ENCODE data around the gene LYPD6B.

LYPD6B gene

DNA sequence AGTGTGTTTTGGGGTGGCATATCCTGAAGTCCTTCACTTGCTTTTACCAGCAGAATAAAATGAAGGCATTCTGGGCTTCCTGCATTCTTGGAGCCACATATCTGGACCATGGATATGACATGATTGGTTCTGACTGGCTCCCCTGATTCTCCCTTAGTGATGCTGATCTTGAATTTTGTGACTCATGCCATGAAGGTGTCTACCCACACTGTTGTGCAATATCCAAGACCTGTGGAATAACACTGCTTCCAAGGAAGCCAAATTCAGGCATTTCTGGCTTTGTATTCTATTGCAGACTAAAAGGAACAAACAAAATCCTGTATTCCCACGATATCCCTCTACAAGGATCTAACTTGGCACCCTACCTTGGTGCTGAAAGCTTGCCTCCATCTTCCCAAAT is 125.8 kb downstream of the LYPD6B start:
- DNase-seq (ENCODE audit: low spot score): no peak

DNA sequence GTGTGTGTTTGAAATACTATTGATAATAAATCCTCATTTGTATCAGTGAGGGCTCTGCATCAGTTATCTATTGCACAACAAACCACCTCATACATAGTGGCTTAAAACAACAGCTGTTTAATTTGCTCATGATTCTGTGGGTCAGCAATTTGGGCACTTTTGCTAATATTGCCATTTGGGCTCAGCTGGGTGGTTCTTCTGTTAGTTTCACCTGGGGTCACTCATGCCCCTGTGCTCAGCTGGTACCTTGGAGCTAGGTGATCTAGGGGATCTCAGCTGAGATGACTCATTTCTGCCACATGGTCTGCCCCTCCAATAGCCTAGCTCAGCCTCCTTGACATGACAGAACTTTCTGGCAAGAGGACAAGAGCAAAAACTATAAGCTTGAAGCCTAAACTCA is 126.3 kb downstream of the LYPD6B start:
- no peak for DNase-seq (ENCODE audit: low spot score)

- DNase-seq (ENCODE audit: low spot score): no peak
Measured at GRCh38 chr2:149167001-149167780, 128.7 kb downstream of the LYPD6B start.

DNA sequence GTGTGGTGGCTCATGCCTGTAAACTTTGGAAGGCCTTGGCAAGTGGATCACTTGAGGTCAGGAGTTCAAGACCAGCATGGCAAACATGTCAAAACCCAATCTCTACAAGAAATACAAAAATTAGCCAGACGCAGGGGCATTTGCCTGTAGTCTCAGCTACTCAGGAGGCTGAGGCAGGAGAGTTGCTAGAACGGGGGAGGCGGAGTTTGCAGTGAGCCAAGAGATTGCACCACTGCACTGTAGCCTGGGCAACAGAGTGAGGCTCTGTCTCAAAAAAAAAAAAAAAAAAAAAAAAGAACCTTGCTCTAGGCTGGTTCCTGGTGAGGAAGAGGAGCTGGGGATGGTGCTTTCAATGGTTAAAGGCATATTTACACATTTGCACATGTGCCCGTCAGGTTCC is 129.4 kb downstream of the LYPD6B start:
- no peak for DNase-seq (ENCODE audit: low spot score)

GRCh38 chr2:149169656-149170055 is 131.2 kb downstream of the LYPD6B start:
- DNase-seq (ENCODE audit: low spot score): no peak

DNA sequence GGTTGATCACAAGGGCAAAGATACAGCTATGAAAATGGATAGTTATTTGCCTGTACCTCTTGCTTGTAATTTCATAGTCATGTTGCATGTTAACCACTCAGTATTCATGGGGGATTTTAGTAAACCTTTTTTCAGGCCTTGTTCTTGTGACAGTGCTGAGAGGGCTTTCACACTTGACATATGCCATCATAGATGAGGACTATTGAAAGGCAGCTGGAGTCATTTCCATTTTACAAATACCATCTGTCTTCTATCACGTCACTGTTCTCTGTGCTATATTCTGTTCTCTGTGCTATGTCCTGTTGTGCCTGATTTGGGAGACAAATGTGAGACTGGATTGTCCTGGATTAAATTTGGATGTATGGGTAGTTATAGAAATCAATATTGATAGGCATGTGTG is 131.7 kb downstream of the LYPD6B start:
- DNase-seq (ENCODE audit: low spot score): no peak

- no peak for DNase-seq (ENCODE audit: low spot score)
Measured at GRCh38 chr2:149170911-149171310, 132.4 kb downstream of the LYPD6B start.

DNA sequence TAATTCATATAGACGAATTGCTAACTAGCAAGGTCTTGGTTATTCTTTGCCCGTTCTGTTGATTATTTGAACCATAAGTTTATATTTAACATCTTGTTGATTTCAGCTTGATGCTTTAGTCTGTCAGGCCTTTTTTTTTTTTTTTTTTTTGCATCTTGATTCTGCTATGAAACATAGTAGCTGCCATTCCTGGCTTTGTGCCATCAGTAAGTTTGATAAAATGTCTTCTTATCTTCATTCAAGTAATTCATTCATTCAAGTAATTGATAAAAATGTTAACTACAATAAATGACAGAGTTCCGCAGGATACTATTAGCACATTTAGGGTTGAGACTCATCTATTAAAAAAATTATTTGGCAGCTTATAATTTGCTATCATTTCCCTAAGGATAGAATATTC is 134.7 kb downstream of the LYPD6B start:
- no peak for DNase-seq (ENCODE audit: low spot score)

- no peak for DNase-seq (ENCODE audit: low spot score)
Measured at GRCh38 chr2:149175956-149176355, 137.5 kb downstream of the LYPD6B start.

DNA sequence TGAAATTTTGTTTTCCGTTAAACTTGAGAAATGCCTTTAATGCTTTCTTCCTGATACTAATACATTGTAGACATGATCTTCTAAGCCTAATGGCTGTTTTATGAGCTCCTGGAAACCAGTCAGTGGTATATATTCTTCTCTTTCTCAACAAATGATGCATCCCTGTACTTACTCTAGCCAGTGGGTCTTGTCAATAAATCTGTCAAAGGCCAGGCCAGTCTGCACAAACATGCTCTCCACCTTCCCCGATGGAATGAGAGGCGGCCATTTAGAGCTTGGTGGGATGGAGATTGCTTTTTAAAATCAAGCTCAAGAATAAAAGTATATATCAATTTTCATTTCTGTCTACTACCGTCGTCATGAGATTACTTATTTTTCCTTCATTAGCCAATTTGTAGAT is 140.1 kb downstream of the LYPD6B start:
- no peak for DNase-seq (ENCODE audit: low spot score)

- DNase-seq (ENCODE audit: low spot score): no peak
Measured at GRCh38 chr2:149180226-149180875, 141.9 kb downstream of the LYPD6B start.

DNA sequence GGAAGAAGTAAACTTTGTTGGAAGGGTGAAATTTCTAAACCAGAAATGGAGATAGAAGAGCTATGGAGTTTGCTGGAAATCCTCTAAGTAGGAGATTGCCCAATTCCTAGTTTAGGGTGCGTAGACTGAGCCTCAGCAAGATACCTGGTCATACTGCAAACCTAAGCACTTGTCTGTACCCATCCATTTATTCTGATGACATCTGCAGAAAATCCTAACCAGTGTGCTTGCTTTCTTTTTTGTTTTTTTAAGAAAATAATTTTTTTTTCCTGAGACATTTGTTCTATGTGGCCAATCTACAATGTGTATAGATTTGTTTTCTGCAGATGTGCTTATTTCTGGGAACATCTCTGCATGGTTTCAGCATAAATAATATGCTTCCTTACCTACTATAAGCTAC is 144.7 kb downstream of the LYPD6B start:
- no peak for DNase-seq (ENCODE audit: low spot score)

- DNase-seq (ENCODE audit: low spot score): no peak
Measured at GRCh38 chr2:149184991-149185390, 146.5 kb downstream of the LYPD6B start.

GRCh38 chr2:149185942-149186490 is 147.5 kb downstream of the LYPD6B start:
- DNase-seq (ENCODE audit: low spot score): no peak

DNA sequence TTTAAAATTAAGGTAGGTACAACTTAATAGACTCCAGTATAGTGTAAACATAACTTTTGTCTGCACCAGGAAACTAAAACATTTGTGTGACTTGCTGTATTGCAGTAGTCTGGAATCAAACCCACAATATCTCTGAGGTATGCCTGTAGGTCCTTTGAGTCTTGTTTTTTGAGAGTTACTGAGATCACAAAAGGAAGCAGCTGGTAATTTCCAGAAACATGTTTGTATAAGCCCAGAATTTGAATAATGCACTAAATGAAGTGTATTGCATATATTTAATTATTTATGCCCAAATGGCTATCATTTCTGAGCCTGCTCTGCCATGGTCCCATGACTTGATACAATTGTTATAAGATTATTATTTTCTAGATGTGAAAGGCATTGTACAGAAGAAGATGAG is 148.6 kb downstream of the LYPD6B start:
- no peak for DNase-seq (ENCODE audit: low spot score)

DNA sequence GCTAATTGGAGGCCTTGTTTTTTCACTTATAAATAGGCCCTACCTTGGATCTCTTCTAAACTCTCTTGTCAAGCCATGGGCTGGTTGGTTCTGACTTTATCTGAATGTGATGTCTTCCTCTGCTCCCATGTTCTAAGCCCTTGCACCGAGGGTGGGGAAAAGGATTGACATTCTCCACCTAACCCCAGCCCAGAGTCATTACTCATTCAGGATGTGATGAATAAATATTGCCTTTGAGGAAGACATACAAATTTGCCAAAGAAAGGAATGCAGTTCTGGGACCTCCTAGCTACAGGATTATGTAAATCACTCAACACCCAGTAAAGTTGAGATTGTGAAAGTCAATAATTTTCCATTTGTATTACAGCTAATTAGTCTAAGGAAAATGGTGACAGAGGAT is 149.8 kb downstream of the LYPD6B start:
- DNase-seq (ENCODE audit: low spot score): no peak

DNA sequence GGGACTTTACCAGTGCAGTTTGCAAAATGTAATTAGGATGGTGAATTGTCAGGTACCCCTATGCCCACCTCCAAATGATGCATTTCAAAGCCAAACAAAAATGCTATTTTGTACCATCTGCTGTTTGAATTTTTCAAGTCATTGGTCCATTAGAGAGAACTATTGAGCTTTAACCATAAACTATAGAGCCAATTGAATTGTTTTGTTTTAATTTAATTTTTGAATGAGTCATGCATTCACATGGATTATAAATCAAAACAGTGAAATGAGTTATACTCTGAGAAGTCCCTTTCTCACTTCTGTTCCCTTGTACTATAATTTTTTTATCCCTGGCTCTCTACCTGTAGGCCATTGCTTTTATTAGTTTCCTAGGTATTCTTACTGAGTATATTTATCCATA is 151.3 kb downstream of the LYPD6B start:
- DNase-seq (ENCODE audit: low spot score): no peak

- DNase-seq (ENCODE audit: low spot score): no peak
Measured at GRCh38 chr2:149191915-149192314, 153.4 kb downstream of the LYPD6B start.

GRCh38 chr2:149192427-149192826 is 153.9 kb downstream of the LYPD6B start:
- no peak for DNase-seq (ENCODE audit: low spot score)

DNA sequence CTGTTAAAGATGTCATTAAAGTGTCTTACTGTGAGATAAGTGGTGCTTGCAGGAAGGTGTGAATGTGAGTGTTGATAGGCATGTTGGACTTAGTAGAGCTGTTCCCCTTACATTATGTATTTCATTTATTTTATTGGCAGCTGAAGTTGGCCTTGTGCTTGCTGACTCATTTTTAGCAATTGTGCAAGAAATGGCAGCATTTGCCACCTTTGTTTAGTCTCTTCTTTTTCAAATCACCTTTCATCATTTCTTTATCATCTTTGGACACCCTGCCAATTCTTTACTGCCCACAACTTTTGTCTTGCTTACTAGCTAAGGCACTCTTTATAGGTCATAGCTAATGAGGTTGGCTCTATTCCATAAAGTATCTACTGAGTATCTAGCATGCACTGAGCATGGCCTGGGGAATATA is 161.6 kb downstream of the LYPD6B start:
- no peak for DNase-seq (ENCODE audit: low spot score)

- no peak for DNase-seq (ENCODE audit: low spot score)
Measured at GRCh38 chr2:149204686-149205085, 166.2 kb downstream of the LYPD6B start.

GRCh38 chr2:149205143-149205542 is 166.6 kb downstream of the LYPD6B start:
- DNase-seq (ENCODE audit: low spot score): no peak

- no peak for DNase-seq (ENCODE audit: low spot score)
Measured at GRCh38 chr2:149213764-149214493, 175.4 kb downstream of the LYPD6B start.
